PFSK-1 (cell line): Measurements from ENCODE around the gene KCNH1.

Experiments used
- FOXP2 ChIP-seq: optimal IDR thresholded peaks from 2 replicates; pipeline ENCODE3; 2011; ENCODE audit warnings: borderline replicate concordance, control low read depth, inconsistent platforms; ENCODE audit not compliant: insufficient read depth; ENCODE audit errors: extremely low read length, extremely low read depth
- TAF1 ChIP-seq: IDR thresholded peaks from 2 replicates; pipeline ENCODE4 v1.6.1; 2012; ENCODE audit warnings: low read length, control low read depth, borderline replicate concordance; ENCODE audit not compliant: insufficient read depth
- TF ChIP-seq, protein P1 (sequence below), 2 experiments: IDR thresholded peaks; 2 replicates each; pipeline versions ENCODE4 v1.6.1 to v1.8.0; 2011 to 2012; ENCODE audit warnings: low read depth in 2 of 2, low read length in 2 of 2, control low read depth in 1 of 2, inconsistent platforms in 1 of 2, mild to moderate bottlenecking in 1 of 2, moderate library complexity in 1 of 2; ENCODE audit not compliant: insufficient read depth in 1 of 2

DNA sequence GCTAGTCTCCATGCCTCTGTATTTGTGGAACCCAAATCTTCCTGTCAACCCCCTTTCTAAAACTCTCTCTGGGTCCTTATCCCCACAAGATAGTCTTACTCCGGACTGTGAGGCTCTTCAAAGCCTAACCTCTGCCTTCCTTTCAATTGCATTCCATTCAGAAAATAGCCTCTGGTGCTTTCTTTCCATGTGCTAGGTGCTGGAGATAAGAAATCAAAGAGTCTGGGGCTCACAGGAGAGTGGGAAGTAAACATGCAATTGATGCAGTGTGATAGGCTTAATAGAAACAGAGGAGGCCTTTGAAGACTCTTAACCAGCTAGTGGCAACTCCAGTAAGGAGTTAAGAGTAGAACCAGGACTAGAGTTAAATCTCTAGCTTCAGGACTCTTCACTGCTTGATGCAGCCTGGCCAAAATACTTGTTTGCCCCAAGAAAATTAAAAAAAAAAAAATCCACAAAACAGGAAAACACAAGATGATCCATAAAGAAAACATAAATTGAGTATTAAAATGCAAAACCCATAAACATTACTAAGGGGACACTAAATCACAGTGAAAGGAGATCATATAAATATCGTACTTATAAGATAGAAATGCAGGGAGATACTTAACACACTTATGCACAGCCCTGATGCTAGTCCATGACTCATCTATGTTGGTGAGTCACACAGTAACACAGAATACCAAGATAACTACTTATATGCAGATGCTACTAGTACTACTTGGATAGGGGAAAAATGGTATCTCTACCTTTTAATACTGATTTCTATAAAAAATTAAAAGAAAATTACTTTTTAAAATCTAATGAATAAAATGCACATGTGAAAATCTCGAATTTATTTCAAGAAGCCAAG lies 341.5 kb downstream of the KCNH1 start:
- TF ChIP-seq, protein P1, sequence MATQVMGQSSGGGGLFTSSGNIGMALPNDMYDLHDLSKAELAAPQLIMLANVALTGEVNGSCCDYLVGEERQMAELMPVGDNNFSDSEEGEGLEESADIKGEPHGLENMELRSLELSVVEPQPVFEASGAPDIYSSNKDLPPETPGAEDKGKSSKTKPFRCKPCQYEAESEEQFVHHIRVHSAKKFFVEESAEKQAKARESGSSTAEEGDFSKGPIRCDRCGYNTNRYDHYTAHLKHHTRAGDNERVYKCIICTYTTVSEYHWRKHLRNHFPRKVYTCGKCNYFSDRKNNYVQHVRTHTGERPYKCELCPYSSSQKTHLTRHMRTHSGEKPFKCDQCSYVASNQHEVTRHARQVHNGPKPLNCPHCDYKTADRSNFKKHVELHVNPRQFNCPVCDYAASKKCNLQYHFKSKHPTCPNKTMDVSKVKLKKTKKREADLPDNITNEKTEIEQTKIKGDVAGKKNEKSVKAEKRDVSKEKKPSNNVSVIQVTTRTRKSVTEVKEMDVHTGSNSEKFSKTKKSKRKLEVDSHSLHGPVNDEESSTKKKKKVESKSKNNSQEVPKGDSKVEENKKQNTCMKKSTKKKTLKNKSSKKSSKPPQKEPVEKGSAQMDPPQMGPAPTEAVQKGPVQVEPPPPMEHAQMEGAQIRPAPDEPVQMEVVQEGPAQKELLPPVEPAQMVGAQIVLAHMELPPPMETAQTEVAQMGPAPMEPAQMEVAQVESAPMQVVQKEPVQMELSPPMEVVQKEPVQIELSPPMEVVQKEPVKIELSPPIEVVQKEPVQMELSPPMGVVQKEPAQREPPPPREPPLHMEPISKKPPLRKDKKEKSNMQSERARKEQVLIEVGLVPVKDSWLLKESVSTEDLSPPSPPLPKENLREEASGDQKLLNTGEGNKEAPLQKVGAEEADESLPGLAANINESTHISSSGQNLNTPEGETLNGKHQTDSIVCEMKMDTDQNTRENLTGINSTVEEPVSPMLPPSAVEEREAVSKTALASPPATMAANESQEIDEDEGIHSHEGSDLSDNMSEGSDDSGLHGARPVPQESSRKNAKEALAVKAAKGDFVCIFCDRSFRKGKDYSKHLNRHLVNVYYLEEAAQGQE (IDR thresholded peaks at IDR 0.05; ENCODE audit: insufficient read depth in 1 of 2, low read depth in 2 of 2, low read length in 2 of 2): no peak
- TF ChIP-seq TAF1 (no peak), FOXP2 (no peak)
